Liver (tissue), 9 donors: ENCODE results near the gene FANCG. TPM values are rescaled to one million over a fixed set of nuclear protein-coding genes. Genes with fewer than 3 reads are reported as not detected.

Experiments
- DNase-seq: peaks from one replicate; pipeline ENCODE4 v3.0.0-alpha.2; 2017; ENCODE audit warnings: low spot score
- H3K27ac ChIP-seq, 2 donors: one replicate each; pipeline ENCODE4 v1.7.0; 2013; ENCODE audit warnings: inconsistent platforms in 2 of 2, low read length in 2 of 2, control low read depth in 1 of 2, low read depth in 1 of 2, mild to moderate bottlenecking in 1 of 2
- H3K27me3 ChIP-seq, 4 donors: one replicate each; pipeline versions ENCODE4 v1.6.1 to v1.7.0; 2013; ENCODE audit warnings: low read length in 3 of 4, inconsistent platforms in 1 of 4, mild to moderate bottlenecking in 1 of 4, moderate library complexity in 1 of 4; ENCODE audit not compliant: control insufficient read depth in 4 of 4, insufficient read depth in 4 of 4
- H3K36me3 ChIP-seq, 4 donors: one replicate each; pipeline versions ENCODE4 v1.6.1 to v1.7.0; 2013; ENCODE audit warnings: low read length in 3 of 4, mild to moderate bottlenecking in 3 of 4, low read depth in 1 of 4, moderate library complexity in 1 of 4; ENCODE audit not compliant: control insufficient read depth in 4 of 4, insufficient read depth in 3 of 4
- H3K4me1 ChIP-seq, 4 donors: one replicate each; pipeline versions ENCODE4 v1.6.1 to v1.7.0; 2013; ENCODE audit warnings: low read length in 3 of 4, mild to moderate bottlenecking in 3 of 4, moderate library complexity in 1 of 4; ENCODE audit not compliant: control insufficient read depth in 4 of 4, insufficient read depth in 4 of 4
- H3K4me3 ChIP-seq, 3 donors: one replicate each; pipeline versions ENCODE4 v1.6.1 to v1.7.0; 2013; ENCODE audit warnings: low read length in 3 of 3, control low read depth in 1 of 3, low read depth in 1 of 3, mild to moderate bottlenecking in 1 of 3
- H3K9ac ChIP-seq, 2 donors: one replicate each; pipeline ENCODE4 v1.7.0; 2013; ENCODE audit warnings: low read length in 2 of 2, mild to moderate bottlenecking in 2 of 2, moderate library complexity in 2 of 2, control low read depth in 1 of 2, low read depth in 1 of 2
- H3K9me3 ChIP-seq, 4 donors: one replicate each; pipeline versions ENCODE4 v1.6.1 to v1.7.0; 2013; ENCODE audit warnings: low read length in 3 of 4; ENCODE audit not compliant: control insufficient read depth in 4 of 4
- ATF3 ChIP-seq: IDR thresholded peaks from 2 replicates; pipeline ENCODE4 v1.6.1; 2016; ENCODE audit warnings: antibody characterized with exemption
- EGR1 ChIP-seq, 2 donors: IDR thresholded peaks; 2 replicates each; pipeline ENCODE4 v1.6.1; 2016 to 2018; ENCODE audit warnings: antibody characterized with exemption in 2 of 2, low read depth in 2 of 2
- FOXA1 ChIP-seq: IDR thresholded peaks from 2 replicates; pipeline ENCODE4 v1.6.1; 2016; ENCODE audit warnings: antibody characterized with exemption
- FOXA2 ChIP-seq: IDR thresholded peaks from 2 replicates; pipeline ENCODE4 v1.6.1; 2016; ENCODE audit warnings: antibody characterized with exemption
- GABPA ChIP-seq, 2 donors: IDR thresholded peaks in 1 of 2; conservative IDR thresholded peaks in 1 of 2; 2 replicates each; pipeline ENCODE4 v1.6.1; 2016; ENCODE audit warnings: antibody characterized with exemption in 2 of 2, mild to moderate bottlenecking in 1 of 2, moderate library complexity in 1 of 2
- HNF4A ChIP-seq, 2 donors: conservative IDR thresholded peaks; 2 replicates each; pipeline ENCODE4 v1.6.1; 2016; ENCODE audit warnings: antibody characterized with exemption in 2 of 2, mild to moderate bottlenecking in 2 of 2
- HNF4G ChIP-seq: IDR thresholded peaks from 2 replicates; pipeline ENCODE4 v1.6.1; 2016; ENCODE audit warnings: antibody characterized with exemption
- JUND ChIP-seq, 2 donors: IDR thresholded peaks; 2 replicates each; pipeline ENCODE4 v1.6.1; 2016; ENCODE audit warnings: antibody characterized with exemption in 2 of 2
- NR2F2 ChIP-seq: IDR thresholded peaks from 2 replicates; pipeline ENCODE4 v1.6.1; 2016; ENCODE audit warnings: antibody characterized with exemption
- RAD21 ChIP-seq, 2 donors: IDR thresholded peaks; 2 replicates each; pipeline ENCODE4 v1.6.1; 2016; ENCODE audit warnings: antibody characterized with exemption in 2 of 2, mild to moderate bottlenecking in 2 of 2
- REST ChIP-seq: IDR thresholded peaks from 2 replicates; pipeline ENCODE4 v1.6.1; 2016; ENCODE audit warnings: antibody characterized with exemption, mild to moderate bottlenecking
- RXRA ChIP-seq, 2 donors: IDR thresholded peaks; 2 replicates each; pipeline ENCODE4 v1.6.1; 2017 to 2018; ENCODE audit warnings: antibody characterized with exemption in 2 of 2, mild to moderate bottlenecking in 1 of 2
- SP1 ChIP-seq: IDR thresholded peaks from 2 replicates; pipeline ENCODE4 v1.6.1; 2018; ENCODE audit warnings: antibody characterized with exemption, mild to moderate bottlenecking
- TAF1 ChIP-seq: conservative IDR thresholded peaks from 2 replicates; pipeline ENCODE4 v1.6.1; 2016; ENCODE audit warnings: antibody characterized with exemption, mild to moderate bottlenecking
- YY1 ChIP-seq: IDR thresholded peaks from 2 replicates; pipeline ENCODE4 v1.6.1; 2016; ENCODE audit warnings: antibody characterized with exemption, mild to moderate bottlenecking
- ZBTB33 ChIP-seq: IDR thresholded peaks from 2 replicates; pipeline ENCODE4 v1.6.1; 2016; ENCODE audit warnings: antibody characterized with exemption
- WGBS: extraction: QIAGEN DNeasy Blood & Tissue Kit; methylation state at CpG from one replicate; pipeline ENCODE4 v1.1.7; 2013; 5-methylcytosine and 5-hydroxymethylcytosine counted together
- polyA plus RNA-seq, 2 donors: library from polyadenylated mRNA; stranded (reverse) in 1 of 2; unstranded in 1 of 2; fragments of 200-250 nt in 1 of 2; fragments of >200 nt in 1 of 2; fragmentation: Nextera tagmentation in 1 of 2; extraction: Ambion mirVana in 1 of 2; gene quantifications; one replicate each; pipeline versions ENCODE4 v1.2.1 to v1.2.3, GENCODE V29; 2013 to 2015
- total RNA-seq, 2 donors: library from RNA; depleted of rRNA; stranded (reverse); fragments of >200 nt; gene quantifications; one replicate each; pipeline ENCODE4 v1.2.3, GENCODE V29; 2014
- TF ChIP-seq, protein P1 (sequence below): fragments of 150-350 bp; IDR thresholded peaks from 2 replicates; pipeline ENCODE4 v1.5.1; 2017; ENCODE audit warnings: improper control_type of control experiment, low read depth, low read length; ENCODE audit not compliant: missing input control
- TF ChIP-seq, protein P2 (sequence below): IDR thresholded peaks from 2 replicates; pipeline ENCODE4 v1.6.1; 2016; ENCODE audit warnings: antibody characterized with exemption
- donor health status: healthy.
- donor health status: healthy.
- donor health status: healthy.
- donor health status: healthy.
- donor health status: healthy.

Gene FANCG
- total and polyA plus RNA-seq, 4 donors: 1.7 to 16.0 (median 4.0) TPM

GRCh38 chr9:35029241-35029640, 50.5 kb downstream of the FANCG start:
- no peak overlapping the region for H3K9ac ChIP-seq
- WGBS: 72% methylated on average over 4 of the region's 4 CpGs
- no peak overlapping the region for H3K4me3 ChIP-seq
- H3K27ac ChIP-seq: no peak overlapping the region
- no peaks in the 10 kb centered on the region for H3K27me3 ChIP-seq
- H3K4me1 ChIP-seq: peaks cover 0 to 3% (median 0%) of the 10 kb centered on the region in 4 donors
- H3K9me3 ChIP-seq: no peaks in the 10 kb centered on the region
- no peak for TF ChIP-seq HNF4A (conservative IDR thresholded peaks at IDR 0.05)
- TF ChIP-seq GABPA (IDR thresholded peaks at IDR 0.05 in 1 of 2, conservative IDR thresholded peaks at IDR 0.05 in 1 of 2): no peak
- TF ChIP-seq NR2F2: no peak
- TF ChIP-seq ZBTB33: no peak
- no peak for DNase-seq
- peaks cover 0 to 8% (median under 1%) of the 10 kb centered on the region in 4 donors for H3K36me3 ChIP-seq

GRCh38 chr9:35028341-35028740, 51.4 kb downstream of the FANCG start:
- Histone ChIP-seq H3K9ac (no peak overlapping the region), H3K9me3 (no peaks in the 10 kb centered on the region), H3K27ac (no peak overlapping the region), H3K27me3 (no peaks in the 10 kb centered on the region), H3K36me3 (peaks cover 0 to 8% (median 0%) of the 10 kb centered on the region in 4 donors), H3K4me1 (peaks cover 0 to 3% (median 0%) of the 10 kb centered on the region in 4 donors), H3K4me3 (no peak overlapping the region)
- TF ChIP-seq ATF3 (no peak), HNF4A (conservative IDR thresholded peaks at IDR 0.05) (no peak), NR2F2 (no peak), TAF1 (no peak), RXRA (IDR thresholded peaks at IDR 0.05) (no peak), JUND (IDR thresholded peaks at IDR 0.05) (no peak), FOXA1 (no peak), ZBTB33 (no peak), EGR1 (IDR thresholded peaks at IDR 0.05; ENCODE audit: low read depth in 2 of 2) (no peak), GABPA (IDR thresholded peaks at IDR 0.05 in 1 of 2, conservative IDR thresholded peaks at IDR 0.05 in 1 of 2) (no peak), HNF4G (no peak), REST (no peak), YY1 (no peak), FOXA2 (no peak), SP1 (no peak), RAD21 (IDR thresholded peaks at IDR 0.05) (no peak)
- TF ChIP-seq, protein P1, sequence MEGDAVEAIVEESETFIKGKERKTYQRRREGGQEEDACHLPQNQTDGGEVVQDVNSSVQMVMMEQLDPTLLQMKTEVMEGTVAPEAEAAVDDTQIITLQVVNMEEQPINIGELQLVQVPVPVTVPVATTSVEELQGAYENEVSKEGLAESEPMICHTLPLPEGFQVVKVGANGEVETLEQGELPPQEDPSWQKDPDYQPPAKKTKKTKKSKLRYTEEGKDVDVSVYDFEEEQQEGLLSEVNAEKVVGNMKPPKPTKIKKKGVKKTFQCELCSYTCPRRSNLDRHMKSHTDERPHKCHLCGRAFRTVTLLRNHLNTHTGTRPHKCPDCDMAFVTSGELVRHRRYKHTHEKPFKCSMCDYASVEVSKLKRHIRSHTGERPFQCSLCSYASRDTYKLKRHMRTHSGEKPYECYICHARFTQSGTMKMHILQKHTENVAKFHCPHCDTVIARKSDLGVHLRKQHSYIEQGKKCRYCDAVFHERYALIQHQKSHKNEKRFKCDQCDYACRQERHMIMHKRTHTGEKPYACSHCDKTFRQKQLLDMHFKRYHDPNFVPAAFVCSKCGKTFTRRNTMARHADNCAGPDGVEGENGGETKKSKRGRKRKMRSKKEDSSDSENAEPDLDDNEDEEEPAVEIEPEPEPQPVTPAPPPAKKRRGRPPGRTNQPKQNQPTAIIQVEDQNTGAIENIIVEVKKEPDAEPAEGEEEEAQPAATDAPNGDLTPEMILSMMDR: no peak
- TF ChIP-seq, protein P2, sequence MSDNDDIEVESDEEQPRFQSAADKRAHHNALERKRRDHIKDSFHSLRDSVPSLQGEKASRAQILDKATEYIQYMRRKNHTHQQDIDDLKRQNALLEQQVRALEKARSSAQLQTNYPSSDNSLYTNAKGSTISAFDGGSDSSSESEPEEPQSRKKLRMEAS: no peak
- DNase-seq: no peak
